DMS 273 (cell line): ENCODE measurements around the gene KRT9.
"Not testable (repeated sequence)": the region's sequence is repeated elsewhere in the genome, so short reads cannot be mapped to it uniquely, and the experiment has no call there.

ENCODE experiments used
- DNase-seq: peaks from one replicate; lab custom pipeline; 2025; ENCODE audit not compliant: unreplicated experiment; lab: John Stamatoyannopoulos, UW

The KRT9 gene

GRCh38 chr17:41579484-41580243, 7.8 kb upstream of the KRT9 start:
- peak; percentile 90 for DNase-seq

- DNase-seq: no peak
Observed at GRCh38 chr17:41578971-41579370, 7.1 kb upstream of the KRT9 start.

DNA sequence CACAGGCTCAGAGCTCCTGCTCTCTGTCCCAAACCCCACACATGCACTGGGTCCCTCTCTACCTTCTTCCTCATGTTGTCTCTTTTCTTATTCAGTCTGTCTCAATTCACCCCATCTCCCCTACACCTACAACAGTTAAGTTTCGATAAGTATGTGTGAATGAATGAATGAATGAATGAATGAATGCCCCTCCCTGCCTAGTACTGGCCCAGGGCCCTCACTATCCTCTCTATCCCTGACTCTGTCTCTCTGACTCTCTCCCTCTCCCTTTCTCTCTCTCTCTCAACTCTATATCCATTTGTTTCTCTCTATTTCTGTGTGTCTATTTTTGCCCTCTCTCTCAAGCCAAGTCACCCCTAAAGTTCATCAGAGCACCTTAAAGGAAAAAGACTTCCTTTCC, 6.7 kb upstream of the KRT9 start:
- DNase-seq: no peak

- DNase-seq: not testable (repeated sequence)
Observed at GRCh38 chr17:41576740-41577139, 4.9 kb upstream of the KRT9 start.

GRCh38 chr17:41575336-41575735, 3.5 kb upstream of the KRT9 start:
- DNase-seq: peak; percentile 50

DNA sequence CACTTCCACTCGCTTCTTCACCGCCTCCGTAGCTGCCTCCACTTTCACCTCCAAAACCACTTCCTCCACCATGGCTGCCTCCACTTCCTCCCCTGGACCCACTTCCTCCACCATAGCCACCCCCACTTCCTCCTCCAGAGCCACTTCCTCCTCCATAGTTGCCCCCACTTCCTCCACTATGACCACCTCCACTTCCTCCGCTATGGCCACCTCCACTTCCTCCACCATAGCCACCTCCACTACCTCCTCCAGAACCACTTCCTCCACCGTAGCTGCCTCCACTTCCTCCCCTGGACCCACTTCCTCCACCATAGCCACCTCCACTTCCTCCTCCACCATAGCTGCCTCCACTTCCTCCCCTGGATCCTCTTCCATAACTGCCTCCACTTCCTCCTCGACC, 4.5 kb downstream of the KRT9 start:
- no peak for DNase-seq

- no peak for DNase-seq
Observed at GRCh38 chr17:41565338-41565737, 6.5 kb downstream of the KRT9 start.

GRCh38 chr17:41563607-41564170, 8.2 kb downstream of the KRT9 start:
- no peak for DNase-seq

DNA sequence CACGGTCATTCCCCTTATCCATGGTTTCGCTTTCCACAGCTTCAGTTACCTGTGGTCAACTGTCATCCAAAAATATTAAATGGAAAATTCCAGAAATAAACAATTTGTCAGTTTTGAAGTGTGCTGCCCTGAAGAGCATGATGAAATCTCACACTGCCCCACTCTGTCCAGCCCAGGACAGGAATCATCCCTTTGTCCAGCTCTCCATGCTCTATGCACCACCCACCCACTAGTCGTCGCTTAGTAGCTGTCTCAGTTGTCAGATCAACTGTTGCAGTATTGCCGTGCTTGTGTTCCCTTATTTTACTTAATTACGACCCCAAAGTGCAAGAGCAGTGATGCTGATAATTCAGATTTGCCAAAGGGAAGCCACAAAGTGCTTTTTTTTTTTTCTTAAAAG, 10.3 kb downstream of the KRT9 start:
- no peak for DNase-seq

GRCh38 chr17:41559548-41559947, 12.3 kb downstream of the KRT9 start:
- DNase-seq: no peak

DNA sequence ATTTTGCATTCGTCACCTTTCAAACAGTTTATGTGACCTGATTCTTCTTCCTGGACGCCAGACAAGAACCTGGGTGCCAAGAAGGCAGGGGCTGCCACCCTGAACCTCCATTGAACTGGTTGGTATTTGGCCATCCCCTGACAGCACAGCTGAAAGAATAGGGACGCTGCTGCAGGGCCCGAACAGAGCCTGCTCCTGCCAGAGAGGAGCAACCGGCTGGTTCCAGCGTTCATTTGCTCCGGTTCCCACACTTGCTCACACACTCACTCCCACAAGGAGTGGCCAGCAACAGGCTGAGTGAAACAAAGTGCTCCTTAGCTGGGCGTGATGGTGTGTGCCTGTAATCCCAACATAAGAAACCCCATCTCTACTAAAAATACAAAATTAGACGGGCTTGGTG, 14.9 kb downstream of the KRT9 start:
- DNase-seq: no peak

- no peak for DNase-seq
Observed at GRCh38 chr17:41556306-41556705, 15.6 kb downstream of the KRT9 start.

DNA sequence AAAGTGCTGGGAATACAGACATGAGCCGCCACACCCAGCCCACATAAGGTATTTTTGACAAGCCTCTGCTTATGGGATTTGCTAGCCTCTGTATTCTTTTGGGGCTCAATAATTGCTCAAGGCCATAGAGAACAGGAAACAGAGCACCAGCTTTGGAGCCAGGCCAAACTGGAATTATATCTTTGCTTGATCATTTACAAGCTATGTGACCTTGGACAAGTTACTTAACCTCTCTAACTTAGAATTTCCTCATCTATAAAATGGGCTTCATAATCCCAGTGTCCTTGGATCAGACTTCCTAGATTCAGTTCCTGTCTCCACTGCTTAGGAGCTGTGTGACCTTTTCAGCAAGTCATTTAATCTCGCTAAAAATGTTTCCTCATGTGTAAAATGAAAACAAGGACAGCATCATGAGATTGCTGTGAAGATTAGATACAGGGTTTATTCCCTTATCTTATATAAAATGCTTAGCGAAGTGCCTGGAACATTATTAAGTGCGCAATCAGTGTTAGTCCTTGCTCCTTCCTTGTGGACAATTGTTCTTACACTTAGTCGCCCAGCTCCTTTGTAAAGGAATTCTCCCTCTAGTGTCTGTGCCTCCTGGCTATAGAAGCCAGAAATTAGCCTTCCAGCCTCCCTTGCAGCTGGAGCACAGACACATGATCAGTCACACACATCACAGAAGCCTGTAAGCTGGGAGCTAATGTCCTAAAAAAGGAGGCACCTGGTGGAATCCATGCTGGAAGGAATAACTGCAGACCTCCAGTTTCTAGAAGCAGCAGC, 16.6 kb downstream of the KRT9 start:
- DNase-seq: no peak

DNA sequence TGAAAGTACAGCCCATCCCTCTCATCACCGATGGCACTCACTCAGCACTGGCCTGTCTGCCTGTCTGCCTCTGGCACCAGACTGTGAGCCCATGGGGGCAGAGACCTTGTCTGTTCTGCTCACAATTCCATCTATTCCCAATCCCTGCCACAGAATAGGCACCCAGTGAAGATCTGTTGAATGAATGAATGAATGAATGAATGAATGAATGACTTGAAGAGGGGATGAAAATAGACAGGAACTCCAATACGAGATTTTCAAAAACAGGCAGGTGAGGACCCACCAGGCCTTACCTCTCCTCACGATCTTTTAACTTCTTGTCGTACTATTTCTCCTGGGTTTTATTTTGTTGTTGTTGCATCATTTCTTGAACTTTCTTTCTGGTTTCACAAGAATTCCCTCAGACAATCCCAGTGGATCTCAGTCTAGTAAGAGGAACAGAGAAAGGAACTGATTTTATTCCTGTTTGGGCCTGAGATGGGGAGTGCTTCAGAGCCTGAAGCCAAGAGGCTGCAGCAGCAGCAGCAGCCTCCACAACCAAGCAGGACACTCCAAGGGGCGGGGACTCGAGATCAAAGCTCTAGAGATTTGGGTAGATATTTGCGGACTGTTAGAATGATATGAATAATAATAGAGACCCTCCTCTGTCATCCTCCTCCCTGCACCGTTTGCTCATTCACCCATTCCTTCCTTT, 17.7 kb downstream of the KRT9 start:
- DNase-seq: no peak

DNA sequence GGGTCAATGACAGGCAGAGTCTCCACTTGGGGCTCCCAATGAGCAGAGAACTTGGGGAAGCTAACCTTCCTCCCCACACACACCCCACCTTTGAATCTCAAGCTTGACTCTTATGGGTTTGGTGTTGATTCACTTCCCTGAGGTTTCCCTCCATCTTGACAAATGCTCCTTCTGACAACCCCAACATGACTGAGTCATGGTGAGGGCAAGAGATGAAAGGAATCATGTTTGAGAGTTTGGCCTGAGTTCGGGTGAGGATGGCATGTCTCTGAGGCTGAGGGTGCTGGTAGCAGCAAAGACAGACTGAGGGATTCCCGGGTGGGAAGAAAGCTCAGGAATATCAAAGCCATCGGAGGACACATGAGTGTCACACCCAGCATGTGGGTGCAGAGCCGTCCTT, 18.7 kb downstream of the KRT9 start:
- no peak for DNase-seq

- no peak for DNase-seq
Observed at GRCh38 chr17:41552455-41552854, 19.4 kb downstream of the KRT9 start.

GRCh38 chr17:41551365-41551764, 20.5 kb downstream of the KRT9 start:
- no peak for DNase-seq

GRCh38 chr17:41549596-41550039, 22.2 kb downstream of the KRT9 start:
- DNase-seq: no peak

DNA sequence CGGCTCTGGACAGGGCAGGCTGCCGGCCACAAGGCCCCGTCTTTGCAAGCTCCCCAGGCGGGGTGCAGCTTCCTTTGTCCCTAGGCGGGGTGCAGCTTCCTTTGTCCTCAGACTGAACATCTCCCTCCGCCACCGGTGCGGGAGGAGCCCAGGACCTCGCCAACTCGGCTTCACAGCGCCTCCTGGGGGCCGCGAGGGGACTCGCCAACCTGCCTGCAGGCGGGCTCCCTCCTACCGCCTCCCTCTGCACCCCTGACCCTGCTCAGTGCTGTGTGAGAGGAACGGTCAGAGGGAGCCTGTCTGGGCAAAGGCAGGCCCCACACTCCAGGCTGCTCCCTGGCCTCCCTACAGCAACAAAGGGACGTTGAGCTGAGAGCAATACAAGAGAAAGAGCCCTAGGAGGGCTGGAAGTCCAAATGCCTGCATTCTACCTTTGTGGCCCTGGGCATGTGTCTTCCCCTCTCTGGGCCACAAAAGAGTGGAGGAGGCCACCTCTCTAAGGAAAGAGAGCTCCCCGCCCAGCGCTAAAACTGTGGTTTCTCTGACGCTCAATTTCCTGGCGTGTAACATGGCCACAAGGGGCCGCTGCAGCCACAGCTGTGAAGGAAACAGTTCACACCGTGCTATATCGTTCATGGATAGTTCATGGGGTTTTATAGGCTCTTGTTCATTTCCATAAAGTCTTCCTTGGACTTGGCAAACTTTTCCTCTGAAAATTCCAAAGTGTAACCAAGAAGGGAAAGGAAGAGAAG, 22.8 kb downstream of the KRT9 start:
- peak; percentile 93 for DNase-seq

GRCh38 chr17:41547921-41548843, 23.7 kb downstream of the KRT9 start:
- DNase-seq: peak; percentile 63
